ENCODE measurements around the gene TCF3. TPM values are rescaled to one million over a fixed set of nuclear protein-coding genes. Genes with fewer than 3 reads are reported as not detected.

TCF3 gene
- total and polyA plus RNA-seq, 4 donors: 5.2 to 119 (median 12.8) TPM

DNA sequence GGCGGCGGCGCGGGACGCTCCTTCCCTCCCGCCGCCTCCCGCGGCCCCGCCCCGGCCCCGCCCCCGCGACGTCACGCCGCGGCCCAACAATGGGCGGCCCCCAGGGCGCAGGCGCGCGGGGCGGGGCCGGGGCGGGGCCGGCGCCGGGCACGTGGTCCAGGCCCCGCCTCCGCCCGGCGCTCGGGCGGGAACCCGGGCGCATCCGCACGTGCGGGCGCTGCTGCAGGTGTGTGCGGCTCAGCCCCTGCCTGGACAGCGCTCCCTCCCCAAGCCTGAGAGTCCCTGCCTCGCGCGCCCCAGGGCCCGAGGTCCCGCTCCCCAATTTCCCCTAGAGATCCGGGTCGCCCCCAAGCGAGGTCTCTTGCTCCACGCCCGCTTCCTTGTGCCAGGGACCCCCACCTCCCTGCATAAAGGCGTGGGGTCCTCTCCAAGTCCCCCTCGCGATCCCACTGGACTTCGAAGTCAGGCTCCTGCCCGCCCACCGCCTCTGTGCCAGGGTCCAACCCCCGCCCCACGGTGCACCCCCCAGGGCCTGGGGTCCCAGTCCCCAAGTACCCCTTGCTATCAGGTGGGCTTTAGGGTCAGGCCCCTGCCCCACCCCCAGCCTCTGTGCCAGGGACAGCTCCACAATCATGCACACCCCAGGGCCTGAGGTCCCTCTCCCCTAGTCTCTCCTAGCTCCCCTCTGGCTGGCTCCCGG, 83.9 kb downstream of the TCF3 start, which contains the start of gene MEX3D:
Gene MEX3D (minus strand): TSS at position 6 of the 700 bp plus-strand sequence. CDS start 267 bp downstream, outside the sequence.
- Histone ChIP-seq H3K27ac (ENCODE audit: low read depth in 1 of 2, low read length in 2 of 2) (peak within 1 kb of the TSS in 1 of 2 donors; percentile 50), H3K27me3 (ENCODE audit: control insufficient read depth in 4 of 4, insufficient read depth in 4 of 4, low read length in 3 of 4) (no peaks in the 10 kb centered on the region), H3K4me3 (ENCODE audit: low read depth in 1 of 3, low read length in 3 of 3) (peak within 1 kb of the TSS; percentile 9 to 82 (median 32)), H3K4me1 (ENCODE audit: control insufficient read depth in 4 of 4, insufficient read depth in 4 of 4, low read length in 3 of 4) (peaks cover 0 to 12% (median 8%) of the 10 kb centered on the region in 4 donors), H3K9ac (ENCODE audit: low read depth in 1 of 2, low read length in 2 of 2) (no peak within 1 kb of the TSS), H3K36me3 (ENCODE audit: control insufficient read depth in 4 of 4, insufficient read depth in 3 of 4, low read depth in 1 of 4, low read length in 3 of 4) (no peaks in the 10 kb centered on the region), H3K9me3 (ENCODE audit: control insufficient read depth in 4 of 4, low read length in 3 of 4) (no peaks in the 10 kb centered on the region)
- DNase-seq (ENCODE audit: low spot score): peak; percentile 86
- TF ChIP-seq, protein P1, sequence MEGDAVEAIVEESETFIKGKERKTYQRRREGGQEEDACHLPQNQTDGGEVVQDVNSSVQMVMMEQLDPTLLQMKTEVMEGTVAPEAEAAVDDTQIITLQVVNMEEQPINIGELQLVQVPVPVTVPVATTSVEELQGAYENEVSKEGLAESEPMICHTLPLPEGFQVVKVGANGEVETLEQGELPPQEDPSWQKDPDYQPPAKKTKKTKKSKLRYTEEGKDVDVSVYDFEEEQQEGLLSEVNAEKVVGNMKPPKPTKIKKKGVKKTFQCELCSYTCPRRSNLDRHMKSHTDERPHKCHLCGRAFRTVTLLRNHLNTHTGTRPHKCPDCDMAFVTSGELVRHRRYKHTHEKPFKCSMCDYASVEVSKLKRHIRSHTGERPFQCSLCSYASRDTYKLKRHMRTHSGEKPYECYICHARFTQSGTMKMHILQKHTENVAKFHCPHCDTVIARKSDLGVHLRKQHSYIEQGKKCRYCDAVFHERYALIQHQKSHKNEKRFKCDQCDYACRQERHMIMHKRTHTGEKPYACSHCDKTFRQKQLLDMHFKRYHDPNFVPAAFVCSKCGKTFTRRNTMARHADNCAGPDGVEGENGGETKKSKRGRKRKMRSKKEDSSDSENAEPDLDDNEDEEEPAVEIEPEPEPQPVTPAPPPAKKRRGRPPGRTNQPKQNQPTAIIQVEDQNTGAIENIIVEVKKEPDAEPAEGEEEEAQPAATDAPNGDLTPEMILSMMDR (IDR thresholded peaks at IDR 0.05; ENCODE audit: low read depth, low read length, missing input control): no peak
- TF ChIP-seq RXRA (IDR thresholded peaks at IDR 0.05): no peak
- TF ChIP-seq EGR1 (IDR thresholded peaks at IDR 0.05; ENCODE audit: low read depth in 2 of 2): no peak
- TF ChIP-seq YY1 (IDR thresholded peaks at IDR 0.05): no peak
- TF ChIP-seq RAD21 (IDR thresholded peaks at IDR 0.05): no peak
- TF ChIP-seq, protein P2, sequence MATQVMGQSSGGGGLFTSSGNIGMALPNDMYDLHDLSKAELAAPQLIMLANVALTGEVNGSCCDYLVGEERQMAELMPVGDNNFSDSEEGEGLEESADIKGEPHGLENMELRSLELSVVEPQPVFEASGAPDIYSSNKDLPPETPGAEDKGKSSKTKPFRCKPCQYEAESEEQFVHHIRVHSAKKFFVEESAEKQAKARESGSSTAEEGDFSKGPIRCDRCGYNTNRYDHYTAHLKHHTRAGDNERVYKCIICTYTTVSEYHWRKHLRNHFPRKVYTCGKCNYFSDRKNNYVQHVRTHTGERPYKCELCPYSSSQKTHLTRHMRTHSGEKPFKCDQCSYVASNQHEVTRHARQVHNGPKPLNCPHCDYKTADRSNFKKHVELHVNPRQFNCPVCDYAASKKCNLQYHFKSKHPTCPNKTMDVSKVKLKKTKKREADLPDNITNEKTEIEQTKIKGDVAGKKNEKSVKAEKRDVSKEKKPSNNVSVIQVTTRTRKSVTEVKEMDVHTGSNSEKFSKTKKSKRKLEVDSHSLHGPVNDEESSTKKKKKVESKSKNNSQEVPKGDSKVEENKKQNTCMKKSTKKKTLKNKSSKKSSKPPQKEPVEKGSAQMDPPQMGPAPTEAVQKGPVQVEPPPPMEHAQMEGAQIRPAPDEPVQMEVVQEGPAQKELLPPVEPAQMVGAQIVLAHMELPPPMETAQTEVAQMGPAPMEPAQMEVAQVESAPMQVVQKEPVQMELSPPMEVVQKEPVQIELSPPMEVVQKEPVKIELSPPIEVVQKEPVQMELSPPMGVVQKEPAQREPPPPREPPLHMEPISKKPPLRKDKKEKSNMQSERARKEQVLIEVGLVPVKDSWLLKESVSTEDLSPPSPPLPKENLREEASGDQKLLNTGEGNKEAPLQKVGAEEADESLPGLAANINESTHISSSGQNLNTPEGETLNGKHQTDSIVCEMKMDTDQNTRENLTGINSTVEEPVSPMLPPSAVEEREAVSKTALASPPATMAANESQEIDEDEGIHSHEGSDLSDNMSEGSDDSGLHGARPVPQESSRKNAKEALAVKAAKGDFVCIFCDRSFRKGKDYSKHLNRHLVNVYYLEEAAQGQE (IDR thresholded peaks at IDR 0.05): no peak
- TF ChIP-seq FOXA2 (IDR thresholded peaks at IDR 0.05): no peak
- TF ChIP-seq TAF1 (conservative IDR thresholded peaks at IDR 0.05): no peak
- no peak for TF ChIP-seq HNF4G (IDR thresholded peaks at IDR 0.05)
- TF ChIP-seq SP1 (IDR thresholded peaks at IDR 0.05): no peak
- TF ChIP-seq, protein P3, sequence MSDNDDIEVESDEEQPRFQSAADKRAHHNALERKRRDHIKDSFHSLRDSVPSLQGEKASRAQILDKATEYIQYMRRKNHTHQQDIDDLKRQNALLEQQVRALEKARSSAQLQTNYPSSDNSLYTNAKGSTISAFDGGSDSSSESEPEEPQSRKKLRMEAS (IDR thresholded peaks at IDR 0.05): no peak
- no peak for TF ChIP-seq JUND (IDR thresholded peaks at IDR 0.05)
- no peak for TF ChIP-seq ZBTB33 (IDR thresholded peaks at IDR 0.05)
- no peak for TF ChIP-seq GABPA (IDR thresholded peaks at IDR 0.05 in 1 of 2, conservative IDR thresholded peaks at IDR 0.05 in 1 of 2)
- no peak for TF ChIP-seq HNF4A (conservative IDR thresholded peaks at IDR 0.05)
- no peak for TF ChIP-seq FOXA1 (IDR thresholded peaks at IDR 0.05)
- no peak for TF ChIP-seq ATF3 (IDR thresholded peaks at IDR 0.05)
- no peak for TF ChIP-seq NR2F2 (IDR thresholded peaks at IDR 0.05)
- WGBS: 9% methylated on average over 63 of the region's 63 CpGs
